Mucosa of stomach (tissue), 1 donor: ENCODE measurements around the gene TRIOBP.
"Not testable (repeated sequence)": the region's sequence is repeated elsewhere in the genome, so short reads cannot be mapped to it uniquely, and the experiment has no call there.

Source experiments
- H3K27me3 ChIP-seq: one replicate; pipeline ENCODE4 v1.7.0; 2013; ENCODE audit warnings: mild to moderate bottlenecking, low read length; ENCODE audit not compliant: control insufficient read depth, insufficient read depth
- H3K36me3 ChIP-seq: one replicate; pipeline ENCODE4 v1.7.0; 2013; ENCODE audit warnings: low read length; ENCODE audit not compliant: control insufficient read depth, insufficient read depth
- H3K4me1 ChIP-seq: one replicate; pipeline ENCODE4 v1.7.0; 2013; ENCODE audit warnings: mild to moderate bottlenecking, low read length; ENCODE audit not compliant: control insufficient read depth, insufficient read depth
- H3K4me3 ChIP-seq: one replicate; pipeline ENCODE4 v1.7.0; 2013; ENCODE audit warnings: low read length
- H3K9ac ChIP-seq: one replicate; pipeline ENCODE4 v1.7.0; 2013; ENCODE audit warnings: mild to moderate bottlenecking, low read length, moderate library complexity
- H3K9me3 ChIP-seq: one replicate; pipeline ENCODE4 v1.7.0; 2013; ENCODE audit warnings: mild to moderate bottlenecking, low read length, moderate library complexity; ENCODE audit not compliant: control insufficient read depth
- donor health status: Pancreatic carcinoma.

Gene TRIOBP

GRCh38 chr22:37782340-37783168 lies 85.7 kb downstream of the TRIOBP start:
- H3K9me3 ChIP-seq = no peaks in the 10 kb centered on the region
- no peaks in the 10 kb centered on the region for H3K36me3 ChIP-seq
- no peak overlapping the region for H3K9ac ChIP-seq
- H3K27me3 ChIP-seq = no peaks in the 10 kb centered on the region
- H3K4me1 ChIP-seq = peaks cover 23% of the 10 kb centered on the region
- H3K4me3 ChIP-seq = no peak overlapping the region

DNA sequence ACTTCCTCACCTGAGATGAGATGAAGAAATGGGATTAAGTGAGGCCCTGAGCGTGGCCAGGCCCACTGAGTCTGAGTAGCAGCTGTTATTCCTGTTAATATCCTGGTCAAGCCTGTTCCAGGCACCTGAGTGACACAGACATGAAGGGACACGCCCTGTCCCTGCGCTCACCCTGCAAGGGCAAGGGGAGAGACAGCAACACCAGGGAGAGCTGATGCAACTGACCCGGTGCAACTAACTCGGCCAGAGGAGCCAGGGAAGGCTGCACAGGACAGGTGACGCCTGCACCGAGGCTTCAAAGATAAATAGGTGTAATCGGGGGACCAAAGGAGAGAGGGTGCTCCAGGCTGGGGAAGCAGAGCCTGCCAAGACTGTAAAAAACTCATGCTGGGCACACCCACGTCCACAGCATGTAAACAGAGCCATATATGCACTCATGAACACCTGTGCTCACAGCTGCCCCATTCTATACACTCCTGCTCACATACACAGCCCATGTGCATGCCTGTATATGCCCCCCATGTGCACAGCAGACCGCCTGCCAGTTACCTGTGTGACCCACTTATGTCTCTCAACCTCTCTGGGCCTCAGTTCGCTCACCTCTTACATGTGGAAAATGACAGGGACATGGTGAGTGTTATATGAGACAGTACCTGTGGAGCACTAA lies 88.1 kb downstream of the TRIOBP start:
- Histone ChIP-seq H3K9ac (peak overlapping the region; percentile 36), H3K9me3 (no peaks in the 10 kb centered on the region), H3K4me3 (no peak overlapping the region), H3K27me3 (no peaks in the 10 kb centered on the region), H3K4me1 (peaks cover 22% of the 10 kb centered on the region), H3K36me3 (no peaks in the 10 kb centered on the region)

GRCh38 chr22:37790234-37790633 lies 93.4 kb downstream of the TRIOBP start:
- peaks cover 6% of the 10 kb centered on the region for H3K4me1 ChIP-seq
- H3K9ac ChIP-seq = no peak overlapping the region

GRCh38 chr22:37792494-37792893 lies 95.6 kb downstream of the TRIOBP start:
- H3K36me3 ChIP-seq = no peaks in the 10 kb centered on the region
- H3K9me3 ChIP-seq = no peaks in the 10 kb centered on the region
- H3K27me3 ChIP-seq = no peaks in the 10 kb centered on the region
- no peak overlapping the region for H3K4me3 ChIP-seq
- H3K4me1 ChIP-seq = no peaks in the 10 kb centered on the region
- H3K9ac ChIP-seq = no peak overlapping the region

More at GRCh38 chr22:37790234-37790633, 93.4 kb downstream of the TRIOBP start:
- Histone ChIP-seq H3K36me3 (no peaks in the 10 kb centered on the region), H3K9me3 (no peaks in the 10 kb centered on the region), H3K27me3 (no peaks in the 10 kb centered on the region), H3K4me3 (no peak overlapping the region)

DNA sequence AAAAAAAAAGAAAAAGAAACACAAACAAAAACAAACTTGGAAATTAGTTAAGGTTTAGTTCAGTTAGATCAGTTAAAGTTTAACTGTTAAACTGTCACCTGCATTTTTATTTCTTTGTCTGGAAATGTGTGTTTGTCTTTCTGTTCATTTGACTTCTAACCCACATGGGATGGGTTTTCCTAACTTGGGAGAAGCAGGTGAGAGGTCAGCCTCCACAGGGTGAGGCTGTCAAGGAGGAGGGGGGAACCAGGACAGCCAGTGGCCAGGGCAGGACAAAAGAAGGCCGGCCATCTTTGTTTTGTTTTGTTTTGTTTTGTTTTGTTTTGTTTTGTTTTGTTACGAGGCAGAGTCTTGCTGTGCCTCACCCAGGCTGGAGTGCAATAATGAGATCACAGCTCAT lies 97.5 kb downstream of the TRIOBP start:
- Histone ChIP-seq H3K9me3 (no peaks in the 10 kb centered on the region), H3K27me3 (no peaks in the 10 kb centered on the region), H3K4me3 (no peak overlapping the region), H3K36me3 (no peaks in the 10 kb centered on the region), H3K4me1 (no peaks in the 10 kb centered on the region), H3K9ac (no peak overlapping the region)

DNA sequence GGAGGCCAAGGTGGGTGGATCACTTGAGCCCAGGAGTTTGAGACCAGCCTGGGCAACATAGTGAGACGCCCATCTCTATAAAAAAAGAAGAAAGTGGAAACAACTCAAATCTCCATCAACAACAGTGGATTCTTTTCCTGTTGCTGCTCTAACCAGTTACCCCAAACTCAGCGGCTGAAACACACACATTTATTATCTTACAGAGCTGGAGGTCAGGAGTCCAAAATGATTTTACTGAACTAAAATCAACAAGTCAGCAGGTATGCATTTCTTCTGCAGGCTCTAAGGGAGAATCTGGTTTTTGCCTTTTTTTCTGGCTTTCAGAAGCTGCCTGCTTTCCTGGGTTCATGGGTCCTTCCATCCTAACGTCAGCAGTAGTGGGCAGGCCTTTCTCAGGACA lies 99.2 kb downstream of the TRIOBP start:
- H3K9ac ChIP-seq = no peak overlapping the region
- no peak overlapping the region for H3K4me3 ChIP-seq
- H3K4me1 ChIP-seq = no peaks in the 10 kb centered on the region
- no peaks in the 10 kb centered on the region for H3K9me3 ChIP-seq
- no peaks in the 10 kb centered on the region for H3K36me3 ChIP-seq
- no peaks in the 10 kb centered on the region for H3K27me3 ChIP-seq

DNA sequence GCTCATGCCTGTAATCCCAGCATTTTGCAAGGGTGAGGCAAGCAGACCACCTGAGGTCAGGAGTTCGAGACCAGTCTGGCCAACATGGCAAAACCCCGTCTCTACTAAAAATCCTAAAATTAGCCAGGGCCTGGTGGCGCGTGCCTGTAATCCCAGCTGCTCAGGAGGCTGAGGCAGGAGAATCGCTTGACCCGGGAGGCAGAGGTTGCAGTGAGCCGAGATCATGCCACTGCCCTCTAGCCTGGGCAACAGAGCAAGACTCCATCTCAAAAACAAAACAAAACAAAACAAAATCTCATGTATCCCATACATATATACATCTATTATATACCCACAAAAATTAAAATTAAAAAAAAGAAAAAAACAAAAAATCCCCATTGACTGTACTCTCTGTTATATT lies 100.4 kb downstream of the TRIOBP start:
- H3K36me3 ChIP-seq, H3K4me3 ChIP-seq, H3K4me1 ChIP-seq, H3K27me3 ChIP-seq, H3K9ac ChIP-seq, H3K9me3 ChIP-seq: not testable (repeated sequence)

DNA sequence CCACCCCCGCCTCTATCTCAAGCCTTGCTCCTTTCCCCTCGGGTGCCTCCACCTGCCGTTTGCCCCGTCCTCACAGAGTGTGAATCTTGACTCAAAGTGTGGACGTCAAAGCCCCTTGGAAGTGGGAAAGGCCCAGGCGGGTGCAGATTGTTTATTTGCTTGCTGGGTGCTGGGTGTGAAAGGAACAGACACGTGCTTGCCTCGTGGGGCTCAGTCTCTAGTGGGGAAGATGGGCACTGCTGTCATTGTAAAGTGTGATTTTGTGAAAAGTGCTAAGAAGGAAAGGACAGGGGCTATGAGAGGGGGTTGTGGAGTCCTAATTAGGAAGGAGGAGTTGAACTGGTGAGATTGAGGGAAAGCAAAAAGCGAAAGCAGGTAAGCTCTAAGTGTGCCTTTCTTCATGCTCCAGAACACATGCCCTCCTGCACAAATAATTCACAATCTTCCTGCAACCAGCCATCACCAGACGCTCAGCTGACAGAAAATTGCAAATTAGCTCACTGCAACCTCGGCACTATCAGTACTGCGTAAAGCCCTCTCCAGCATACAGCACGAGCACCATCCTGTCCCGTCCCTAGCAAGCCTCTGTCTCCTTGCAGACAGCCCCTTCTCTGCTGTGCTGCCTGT lies 101.1 kb downstream of the TRIOBP start:
- Histone ChIP-seq H3K4me1 (peaks cover 3% of the 10 kb centered on the region), H3K4me3 (no peak overlapping the region), H3K36me3 (no peaks in the 10 kb centered on the region), H3K9me3 (no peaks in the 10 kb centered on the region), H3K9ac (no peak overlapping the region), H3K27me3 (no peaks in the 10 kb centered on the region)

DNA sequence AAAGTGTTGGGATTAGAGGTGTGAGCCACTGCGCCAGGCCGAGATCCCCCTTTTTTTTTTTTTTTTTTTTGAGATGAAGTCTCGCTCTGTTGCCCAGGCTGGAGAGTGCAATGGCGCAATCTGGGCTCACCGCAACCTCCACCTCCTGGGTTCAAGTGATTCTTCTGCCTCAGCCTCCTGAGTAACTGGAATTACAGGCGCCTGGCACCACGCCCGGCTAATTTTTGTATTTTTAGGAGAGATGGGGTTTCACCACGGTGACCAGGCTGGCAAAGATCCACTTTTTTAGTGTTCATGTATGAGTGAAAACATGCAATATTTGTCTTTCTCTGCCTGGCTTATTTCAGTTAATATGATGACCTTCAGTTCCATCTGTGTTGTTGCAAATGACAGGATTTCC lies 103.1 kb downstream of the TRIOBP start:
- H3K9ac ChIP-seq, H3K27me3 ChIP-seq, H3K9me3 ChIP-seq, H3K4me3 ChIP-seq, H3K36me3 ChIP-seq: not testable (repeated sequence)
- peaks cover 19% of the 10 kb centered on the region for H3K4me1 ChIP-seq

DNA sequence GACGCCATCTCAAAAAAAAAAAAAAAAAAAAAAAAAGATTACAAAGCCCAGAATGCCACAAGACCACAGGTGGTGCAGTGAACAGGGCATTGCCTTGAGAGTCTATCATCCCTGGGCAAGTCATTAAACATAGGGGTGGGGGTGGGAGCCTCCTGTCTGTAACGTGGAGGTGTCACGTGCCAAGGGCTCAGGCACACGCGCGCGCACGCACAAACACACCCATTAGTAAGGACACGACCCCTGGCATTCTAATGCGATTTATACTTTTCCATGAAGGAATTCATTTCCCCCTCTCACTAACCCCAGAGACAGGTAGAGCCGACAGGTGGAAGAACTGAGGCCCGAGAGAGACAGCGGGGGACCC lies 105.1 kb downstream of the TRIOBP start:
- Histone ChIP-seq H3K4me3 (peak overlapping the region; percentile 35), H3K27me3 (peaks cover 3% of the 10 kb centered on the region), H3K9me3 (no peaks in the 10 kb centered on the region), H3K9ac (peak overlapping the region; percentile 82), H3K36me3 (no peaks in the 10 kb centered on the region), H3K4me1 (peaks cover 25% of the 10 kb centered on the region)

DNA sequence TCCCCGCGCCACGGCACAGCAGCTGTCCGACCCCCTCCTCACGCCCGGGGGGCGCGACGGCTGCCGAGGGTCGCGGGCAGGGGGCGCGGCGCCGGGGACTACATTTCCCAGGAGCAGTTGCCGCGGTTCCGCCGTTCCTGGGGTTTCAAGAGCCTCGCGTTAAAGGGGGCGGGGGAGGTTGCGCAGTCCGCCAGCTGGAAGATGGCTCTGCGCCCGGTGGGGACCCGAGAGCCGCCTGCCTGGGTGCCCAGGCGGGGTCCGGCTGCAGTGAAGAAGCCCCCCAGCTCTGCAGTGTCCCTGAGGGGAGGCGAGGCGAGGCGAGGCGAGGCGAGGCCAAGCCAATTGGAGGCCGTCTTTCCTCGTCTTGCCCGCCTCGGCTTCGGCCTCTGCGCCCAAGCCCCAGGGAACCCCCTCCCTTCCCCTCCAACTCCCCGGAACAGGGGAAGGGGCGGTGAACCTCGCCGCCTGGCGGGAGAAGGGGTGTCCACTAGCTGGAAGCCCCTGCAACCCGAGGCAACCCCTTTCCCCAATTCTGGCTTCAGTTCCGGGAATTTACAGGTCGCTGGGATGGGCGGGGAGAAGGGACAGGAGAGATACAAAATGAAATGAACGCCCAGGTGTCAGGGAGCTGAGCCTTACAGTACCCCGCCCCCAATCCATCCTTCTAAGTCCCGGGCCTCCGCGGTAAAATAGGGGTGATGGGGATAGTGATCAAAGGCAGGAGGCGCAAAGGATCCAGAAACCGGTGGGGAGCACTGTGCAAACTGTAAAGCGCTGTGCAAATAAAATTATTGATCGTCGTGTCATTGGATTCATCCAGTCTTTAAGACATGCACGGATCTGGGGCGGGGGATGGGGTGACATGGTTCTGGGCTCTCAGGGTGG lies 105.7 kb downstream of the TRIOBP start:
- H3K4me1 ChIP-seq = peaks cover 25% of the 10 kb centered on the region

More for the DNA sequence above, 105.7 kb downstream of the TRIOBP start:
- H3K36me3 ChIP-seq = no peaks in the 10 kb centered on the region
- peaks cover 3% of the 10 kb centered on the region for H3K27me3 ChIP-seq
- no peaks in the 10 kb centered on the region for H3K9me3 ChIP-seq
- H3K9ac ChIP-seq = peak overlapping the region; percentile 82
- H3K4me3 ChIP-seq = peak overlapping the region; percentile 35
